ENCODE results near the gene GLT8D2. TPM values are rescaled to one million over a fixed set of nuclear protein-coding genes. Genes with fewer than 3 reads are reported as not detected.

The GLT8D2 gene
- total RNA-seq, 1 experiment from 2014 or later: not detected

DNA sequence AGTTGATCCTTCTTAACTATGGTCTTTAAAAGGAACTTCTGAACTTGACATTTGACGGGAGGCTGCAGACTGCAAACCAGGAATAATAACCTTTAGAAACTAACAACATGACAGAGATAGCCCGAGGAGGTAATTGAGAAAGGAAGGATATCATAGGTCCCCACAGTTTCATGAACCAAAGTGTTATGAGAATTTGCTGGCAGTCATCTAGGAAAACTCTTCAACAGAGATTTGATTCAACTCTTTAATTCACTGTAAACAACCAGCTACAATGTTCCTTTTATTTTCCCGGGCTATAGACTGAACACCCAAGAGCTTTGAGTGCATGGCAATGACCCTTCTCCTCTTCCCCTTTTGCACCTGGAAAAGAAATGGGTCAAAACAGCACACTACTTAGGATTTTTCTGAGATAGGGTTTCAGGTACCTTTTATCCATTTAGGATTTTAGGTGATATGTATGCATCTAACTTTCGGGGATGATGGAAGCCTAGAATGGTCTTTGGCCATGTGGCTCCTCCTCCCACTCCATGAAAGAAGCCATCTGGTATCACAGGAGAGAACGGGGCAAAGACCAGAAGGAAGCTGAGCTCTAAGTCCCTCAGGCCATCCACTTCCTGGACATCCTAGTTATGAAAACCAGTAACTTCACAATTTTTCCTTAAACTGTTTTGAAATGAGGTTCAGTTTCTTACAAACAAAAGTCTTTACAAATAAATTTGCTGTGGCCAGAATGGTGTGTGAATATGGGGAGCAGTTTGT, 23.0 kb downstream of the GLT8D2 start:
- Histone ChIP-seq H3K27me3 (replicated peaks; ENCODE audit: insufficient read depth, low read depth, low read length, poor library complexity) (peaks cover 13% of the 10 kb centered on the region), H3K4me1 (ENCODE audit: insufficient read depth, low read length, poor library complexity, severe bottlenecking) (no peaks in the 10 kb centered on the region), H3K4me3 (ENCODE audit: low read depth, low read length, poor library complexity, severe bottlenecking) (no peak overlapping the region), H3K36me3 (ENCODE audit: insufficient read depth, low read length, poor library complexity, severe bottlenecking) (no peaks in the 10 kb centered on the region), H3K27ac (ENCODE audit: low read depth, low read length, poor library complexity, severe bottlenecking) (no peak overlapping the region), H3K9me3 (ENCODE audit: low read depth, low read length, poor library complexity, severe bottlenecking) (peaks cover 10% of the 10 kb centered on the region)
- DNase-seq (ENCODE audit: low spot score): no peak
- intact Hi-C loops (cut with micrococcal nuclease; ENCODE audit: unreplicated experiment): no loop called here
- CTCF ChIA-PET: interaction anchor here (0.6 kb wide), 1 partner anchor 24 kb away, joined by 3 read pairs; no protein-coding TSS in a partner anchor
- no TSS peak for BruUV-seq (replicated peaks)
- TF ChIP-seq, protein P1, sequence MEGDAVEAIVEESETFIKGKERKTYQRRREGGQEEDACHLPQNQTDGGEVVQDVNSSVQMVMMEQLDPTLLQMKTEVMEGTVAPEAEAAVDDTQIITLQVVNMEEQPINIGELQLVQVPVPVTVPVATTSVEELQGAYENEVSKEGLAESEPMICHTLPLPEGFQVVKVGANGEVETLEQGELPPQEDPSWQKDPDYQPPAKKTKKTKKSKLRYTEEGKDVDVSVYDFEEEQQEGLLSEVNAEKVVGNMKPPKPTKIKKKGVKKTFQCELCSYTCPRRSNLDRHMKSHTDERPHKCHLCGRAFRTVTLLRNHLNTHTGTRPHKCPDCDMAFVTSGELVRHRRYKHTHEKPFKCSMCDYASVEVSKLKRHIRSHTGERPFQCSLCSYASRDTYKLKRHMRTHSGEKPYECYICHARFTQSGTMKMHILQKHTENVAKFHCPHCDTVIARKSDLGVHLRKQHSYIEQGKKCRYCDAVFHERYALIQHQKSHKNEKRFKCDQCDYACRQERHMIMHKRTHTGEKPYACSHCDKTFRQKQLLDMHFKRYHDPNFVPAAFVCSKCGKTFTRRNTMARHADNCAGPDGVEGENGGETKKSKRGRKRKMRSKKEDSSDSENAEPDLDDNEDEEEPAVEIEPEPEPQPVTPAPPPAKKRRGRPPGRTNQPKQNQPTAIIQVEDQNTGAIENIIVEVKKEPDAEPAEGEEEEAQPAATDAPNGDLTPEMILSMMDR (conservative IDR thresholded peaks at IDR 0.05; ENCODE audit: low read depth, low read length): no peak
- no peak for TF ChIP-seq EZH2 (IDR thresholded peaks at IDR 0.05; ENCODE audit: borderline replicate concordance, low read depth, low read length, poor library complexity, severe bottlenecking)
- POLR2A ChIA-PET (ENCODE audit: low non-redundant PET): no interaction called here

- TF ChIP-seq, protein P1 (conservative IDR thresholded peaks at IDR 0.05; ENCODE audit: low read depth, low read length): no peak
- no peak for TF ChIP-seq EZH2 (IDR thresholded peaks at IDR 0.05; ENCODE audit: borderline replicate concordance, low read depth, low read length, poor library complexity, severe bottlenecking)
- no TSS peak for BruUV-seq (replicated peaks)
- H3K36me3 ChIP-seq (ENCODE audit: insufficient read depth, low read length, poor library complexity, severe bottlenecking): no peaks in the 10 kb centered on the region
- H3K4me1 ChIP-seq (ENCODE audit: insufficient read depth, low read length, poor library complexity, severe bottlenecking): no peaks in the 10 kb centered on the region
- H3K27me3 ChIP-seq (replicated peaks; ENCODE audit: insufficient read depth, low read depth, low read length, poor library complexity): peaks cover 13% of the 10 kb centered on the region
- ChIA-PET CTCF (no interaction called here), POLR2A (ENCODE audit: low non-redundant PET) (no interaction called here)
- no peak overlapping the region for H3K27ac ChIP-seq (ENCODE audit: low read depth, low read length, poor library complexity, severe bottlenecking)
- H3K9me3 ChIP-seq (ENCODE audit: low read depth, low read length, poor library complexity, severe bottlenecking): peaks cover 10% of the 10 kb centered on the region
- DNase-seq (ENCODE audit: low spot score): no peak
- H3K4me3 ChIP-seq (ENCODE audit: low read depth, low read length, poor library complexity, severe bottlenecking): no peak overlapping the region
- intact Hi-C loops (cut with micrococcal nuclease; ENCODE audit: unreplicated experiment): no loop called here
Observed at GRCh38 chr12:104025771-104026170, 24.2 kb downstream of the GLT8D2 start.

DNA sequence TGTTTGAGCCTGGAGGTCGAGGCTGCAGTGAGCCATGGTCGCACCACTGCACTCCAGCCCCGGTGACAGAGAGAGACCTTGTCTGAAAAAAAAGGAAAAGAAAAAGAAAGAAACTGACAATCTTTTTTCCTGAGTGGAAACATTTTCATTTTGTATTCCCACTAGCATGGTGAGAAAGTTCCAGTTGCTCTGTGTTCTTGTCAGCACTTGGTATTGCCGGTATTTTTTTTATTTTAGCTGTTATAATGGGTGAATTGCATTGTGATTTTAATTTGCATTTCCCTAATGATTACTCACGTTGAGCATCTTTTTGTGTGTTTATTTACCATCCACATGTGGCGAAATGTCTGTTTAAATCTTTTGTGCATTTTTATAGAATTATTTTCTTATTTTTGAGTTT, 25.6 kb downstream of the GLT8D2 start:
- POLR2A ChIA-PET (ENCODE audit: low non-redundant PET): no interaction called here
- peaks cover 10% of the 10 kb centered on the region for H3K9me3 ChIP-seq (ENCODE audit: low read depth, low read length, poor library complexity, severe bottlenecking)
- no peak overlapping the region for H3K27ac ChIP-seq (ENCODE audit: low read depth, low read length, poor library complexity, severe bottlenecking)
- CTCF ChIA-PET: no interaction called here
- no peak for DNase-seq (ENCODE audit: low spot score)
- TF ChIP-seq EZH2 (IDR thresholded peaks at IDR 0.05; ENCODE audit: borderline replicate concordance, low read depth, low read length, poor library complexity, severe bottlenecking): no peak
- TF ChIP-seq, protein P1 (conservative IDR thresholded peaks at IDR 0.05; ENCODE audit: low read depth, low read length): no peak
- H3K4me1 ChIP-seq (ENCODE audit: insufficient read depth, low read length, poor library complexity, severe bottlenecking): no peaks in the 10 kb centered on the region
- no peaks in the 10 kb centered on the region for H3K36me3 ChIP-seq (ENCODE audit: insufficient read depth, low read length, poor library complexity, severe bottlenecking)
- no peak overlapping the region for H3K4me3 ChIP-seq (ENCODE audit: low read depth, low read length, poor library complexity, severe bottlenecking)
- peaks cover 13% of the 10 kb centered on the region for H3K27me3 ChIP-seq (replicated peaks; ENCODE audit: insufficient read depth, low read depth, low read length, poor library complexity)
- no TSS peak for BruUV-seq (replicated peaks)
- intact Hi-C loops (cut with micrococcal nuclease; ENCODE audit: unreplicated experiment): no loop called here

All from A673 (cell line).